Measurements from ENCODE around the gene ATXN7. TPM values are rescaled to one million over a fixed set of nuclear protein-coding genes. Genes with fewer than 3 reads are reported as not detected.

ATXN7 gene
- total RNA-seq, 4 donors from 2014 or later, result 44.8 to 113 (median 51.0) TPM

- Histone ChIP-seq H3K27ac (no peak overlapping the region), H3K9me3 (no peaks in the 10 kb centered on the region), H3K4me1 (peaks cover 0 to 17% (median 4%) of the 10 kb centered on the region in 4 donors), H3K36me3 (peaks cover 0 to 9% (median 2%) of the 10 kb centered on the region in 4 donors), H3K27me3 (no peaks in the 10 kb centered on the region), H3K4me3 (no peak overlapping the region)
- DNase-seq, result no peak
- no peak for TF ChIP-seq POLR2A (IDR thresholded peaks at IDR 0.05)
- TF ChIP-seq EP300 (IDR thresholded peaks at IDR 0.05; ENCODE audit: low read depth), result no peak
- no peak for TF ChIP-seq CTCF (IDR thresholded peaks at IDR 0.05)
- no peak for TF ChIP-seq POLR2AphosphoS5 (IDR thresholded peaks at IDR 0.05)
- 45 to 50% methylated on average over 1 of the region's 1 CpG for WGBS, 2 donors (ENCODE audit: low coverage in 1 of 2)
- intact Hi-C loops (cut with DNase I; ENCODE audit: low total_unique reads) (no loop called here), in situ Hi-C loops (cut with MboI; ENCODE audit: low pct_ligation_motif_present in 1 of 4, low pct_unique_long_range_greater_than_20kb in 1 of 4, low sequenced_read_pairs in 3 of 4) (no loop called here)
Observed at GRCh38 chr3:63896332-63897030, 32.8 kb downstream of the ATXN7 start.

- DNase-seq, result no peak
- 84 to 97% methylated on average over 5 of the region's 5 CpGs for WGBS, 2 donors (ENCODE audit: low coverage in 1 of 2)
- in situ Hi-C loops (cut with MboI; ENCODE audit: low pct_ligation_motif_present in 1 of 4, low pct_unique_long_range_greater_than_20kb in 1 of 4, low sequenced_read_pairs in 3 of 4), result no loop called here
- peaks cover 0 to 9% (median 2%) of the 10 kb centered on the region in 4 donors for H3K36me3 ChIP-seq
- H3K4me3 ChIP-seq, result no peak overlapping the region
- no peak overlapping the region for H3K27ac ChIP-seq
- TF ChIP-seq CTCF (IDR thresholded peaks at IDR 0.05), result no peak
- no peak for TF ChIP-seq POLR2AphosphoS5 (IDR thresholded peaks at IDR 0.05)
- intact Hi-C loops (cut with DNase I; ENCODE audit: low total_unique reads), result no loop called here
- no peaks in the 10 kb centered on the region for H3K27me3 ChIP-seq
- H3K4me1 ChIP-seq, result peaks cover 0 to 16% (median 4%) of the 10 kb centered on the region in 4 donors
- H3K9me3 ChIP-seq, result no peaks in the 10 kb centered on the region
Observed at GRCh38 chr3:63900010-63900409, 36.3 kb downstream of the ATXN7 start.

- no peak overlapping the region for H3K4me3 ChIP-seq
- no peak overlapping the region for H3K27ac ChIP-seq
- H3K36me3 ChIP-seq, result peaks cover 0 to 9% (median 2%) of the 10 kb centered on the region in 4 donors
- H3K9me3 ChIP-seq, result no peaks in the 10 kb centered on the region
- 79 to 82% methylated on average over 2 of the region's 2 CpGs for WGBS, 2 donors (ENCODE audit: low coverage in 1 of 2)
- TF ChIP-seq POLR2A (IDR thresholded peaks at IDR 0.05), result no peak
- TF ChIP-seq CTCF (IDR thresholded peaks at IDR 0.05), result no peak
- TF ChIP-seq POLR2AphosphoS5 (IDR thresholded peaks at IDR 0.05), result no peak
- no peak for TF ChIP-seq EP300 (IDR thresholded peaks at IDR 0.05; ENCODE audit: low read depth)
- no peak for DNase-seq
- intact Hi-C loops (cut with DNase I; ENCODE audit: low total_unique reads) (no loop called here), in situ Hi-C loops (cut with MboI; ENCODE audit: low pct_ligation_motif_present in 1 of 4, low pct_unique_long_range_greater_than_20kb in 1 of 4, low sequenced_read_pairs in 3 of 4) (no loop called here)
- peaks cover 0 to 11% (median 4%) of the 10 kb centered on the region in 4 donors for H3K4me1 ChIP-seq
- H3K27me3 ChIP-seq, result no peaks in the 10 kb centered on the region
Observed at GRCh38 chr3:63900459-63900858, 36.8 kb downstream of the ATXN7 start.

GRCh38 chr3:63905731-63906620 is 42.3 kb downstream of the ATXN7 start:
- Histone ChIP-seq H3K27me3 (no peaks in the 10 kb centered on the region), H3K27ac (peak overlapping the region in 2 of 4 donors; percentile 3 to 30), H3K4me3 (no peak overlapping the region), H3K9me3 (no peaks in the 10 kb centered on the region), H3K36me3 (no peaks in the 10 kb centered on the region), H3K4me1 (peaks cover 2 to 21% (median 5%) of the 10 kb centered on the region in 4 donors)
- TF ChIP-seq POLR2AphosphoS5 (IDR thresholded peaks at IDR 0.05) (no peak), CTCF (IDR thresholded peaks at IDR 0.05) (no peak), EP300 (IDR thresholded peaks at IDR 0.05; ENCODE audit: low read depth) (no peak), POLR2A (IDR thresholded peaks at IDR 0.05) (no peak)
- DNase-seq, result no peak
- in situ Hi-C loops (cut with MboI; ENCODE audit: low pct_ligation_motif_present in 1 of 4, low pct_unique_long_range_greater_than_20kb in 1 of 4, low sequenced_read_pairs in 3 of 4), result no loop called here
- WGBS, 2 donors (ENCODE audit: low coverage in 1 of 2), result 52 to 68% methylated on average over 3 to 4 of the region's 4 CpGs
- intact Hi-C loops (cut with DNase I; ENCODE audit: low total_unique reads), result no loop called here
